Ectodermal cell (in vitro differentiated cells): Measurements from ENCODE around the gene ARHGAP42.

Source experiments
- H3K27ac ChIP-seq: 2 replicates; pipeline ENCODE4 v1.7.0; 2013; ENCODE audit warnings: mild to moderate bottlenecking, low read depth, low read length; ENCODE audit not compliant: insufficient read depth, poor library complexity, severe bottlenecking
- H3K27me3 ChIP-seq: 2 replicates; pipeline ENCODE4 v1.7.0; 2013; ENCODE audit warnings: mild to moderate bottlenecking, low read length; ENCODE audit not compliant: insufficient read depth, control insufficient read depth, poor library complexity, severe bottlenecking
- H3K36me3 ChIP-seq: one replicate; pipeline ENCODE4 v1.7.0; 2013; ENCODE audit warnings: low read length; ENCODE audit not compliant: control insufficient read depth, insufficient read depth
- H3K4me1 ChIP-seq: one replicate; pipeline ENCODE4 v1.7.0; 2013; ENCODE audit warnings: low read length; ENCODE audit not compliant: control insufficient read depth, insufficient read depth
- H3K4me3 ChIP-seq: 2 replicates; pipeline ENCODE4 v1.7.0; 2013; ENCODE audit warnings: low read depth, low read length, control low read depth; ENCODE audit not compliant: insufficient read depth
- H3K9me3 ChIP-seq: 2 replicates; pipeline ENCODE4 v1.7.0; 2013; ENCODE audit warnings: mild to moderate bottlenecking, low read length, moderate library complexity; ENCODE audit not compliant: control insufficient read depth
- WGBS, 2 experiments: methylation state at CpG; one replicate each; pipeline ENCODE4 v1.1.7; 2013; ENCODE audit warnings: missing lambda C conversion rate in 2 of 2; 5-methylcytosine and 5-hydroxymethylcytosine counted together

ARHGAP42 gene

GRCh38 chr11:100942016-100942415 lies 254.9 kb downstream of the ARHGAP42 start:
- WGBS, 2 experiments: 91 to 96% methylated on average over 4 of the region's 4 CpGs
- Histone ChIP-seq H3K4me3 (no peak overlapping the region), H3K4me1 (no peaks in the 10 kb centered on the region), H3K36me3 (no peaks in the 10 kb centered on the region), H3K27ac (no peak overlapping the region), H3K27me3 (no peaks in the 10 kb centered on the region), H3K9me3 (no peaks in the 10 kb centered on the region)

- 90 to 92% methylated on average over 2 of the region's 2 CpGs for WGBS, 2 experiments
- Histone ChIP-seq H3K9me3 (no peaks in the 10 kb centered on the region), H3K27ac (no peak overlapping the region), H3K27me3 (no peaks in the 10 kb centered on the region), H3K4me1 (no peaks in the 10 kb centered on the region), H3K4me3 (no peak overlapping the region), H3K36me3 (no peaks in the 10 kb centered on the region)
Measured at GRCh38 chr11:100948936-100949335, 261.8 kb downstream of the ARHGAP42 start.

GRCh38 chr11:100949443-100949842 lies 262.4 kb downstream of the ARHGAP42 start:
- WGBS, 2 experiments: 80 to 96% methylated on average over 2 of the region's 2 CpGs
- no peaks in the 10 kb centered on the region for H3K4me1 ChIP-seq
- H3K36me3 ChIP-seq: no peaks in the 10 kb centered on the region
- H3K27me3 ChIP-seq: no peaks in the 10 kb centered on the region
- no peak overlapping the region for H3K27ac ChIP-seq
- no peaks in the 10 kb centered on the region for H3K9me3 ChIP-seq
- no peak overlapping the region for H3K4me3 ChIP-seq

DNA sequence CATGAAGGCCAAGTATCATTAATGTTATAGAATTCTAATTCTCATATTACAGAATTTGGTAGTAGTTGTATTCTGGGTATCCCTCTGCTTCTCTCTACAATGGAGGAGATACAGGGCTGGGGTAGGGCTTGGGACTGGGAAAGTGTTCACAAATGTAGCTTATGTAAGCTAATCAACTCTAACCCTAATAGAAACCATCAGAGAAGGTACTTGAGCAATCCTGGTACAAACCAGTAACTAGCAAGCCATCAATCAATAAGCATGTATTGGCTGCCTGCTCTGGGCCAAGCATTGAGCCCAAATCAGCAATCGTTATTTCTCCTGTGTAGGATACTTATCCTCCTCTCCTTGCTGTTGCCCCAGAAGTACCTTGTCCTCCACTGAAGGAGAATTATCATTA lies 268.2 kb downstream of the ARHGAP42 start:
- Histone ChIP-seq H3K9me3 (no peaks in the 10 kb centered on the region), H3K4me3 (no peak overlapping the region), H3K27ac (no peak overlapping the region), H3K4me1 (no peaks in the 10 kb centered on the region), H3K36me3 (no peaks in the 10 kb centered on the region), H3K27me3 (no peaks in the 10 kb centered on the region)
- WGBS, 2 experiments: 93 to 94% methylated on average over 1 of the region's 1 CpG

DNA sequence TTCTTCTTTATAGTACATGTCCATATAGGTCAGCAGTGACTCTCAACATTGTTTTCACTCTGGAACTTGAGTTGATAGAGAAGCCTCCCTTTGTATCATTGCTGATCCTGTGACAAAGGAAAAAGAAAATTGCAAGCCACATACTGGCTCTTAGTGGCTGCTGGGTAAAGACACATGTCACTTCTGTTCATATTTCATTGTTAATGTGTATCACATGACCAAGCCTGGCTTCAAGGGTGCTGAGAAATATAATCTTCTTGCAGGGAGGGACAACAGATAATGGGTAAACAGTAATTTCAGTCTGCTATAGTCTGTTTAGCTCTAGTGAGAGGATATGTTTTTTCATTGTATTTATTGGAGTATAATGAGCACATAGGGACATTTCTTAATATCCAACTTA lies 269.3 kb downstream of the ARHGAP42 start:
- Histone ChIP-seq H3K36me3 (no peaks in the 10 kb centered on the region), H3K4me1 (no peaks in the 10 kb centered on the region), H3K4me3 (no peak overlapping the region), H3K27me3 (no peaks in the 10 kb centered on the region), H3K27ac (no peak overlapping the region), H3K9me3 (no peaks in the 10 kb centered on the region)

DNA sequence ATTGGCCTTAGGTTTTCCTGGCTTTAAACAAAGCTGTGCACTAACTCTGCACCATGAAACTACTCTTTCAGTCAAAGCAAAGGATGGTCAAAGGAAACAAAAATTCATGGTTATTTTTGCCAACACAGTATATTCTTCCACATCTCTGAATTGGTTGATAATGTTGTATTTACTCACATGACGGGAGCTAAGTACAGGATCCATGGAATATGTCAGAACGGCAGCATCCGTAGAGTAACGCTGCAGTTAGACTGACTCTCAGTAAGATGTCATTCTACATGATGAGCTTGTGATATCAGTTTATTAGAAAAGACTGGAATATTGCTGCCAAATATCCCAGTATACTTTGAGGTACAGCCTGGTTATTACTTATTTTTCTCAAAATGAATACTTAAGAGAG lies 270.4 kb downstream of the ARHGAP42 start:
- WGBS, 2 experiments: 71 to 72% methylated on average over 4 of the region's 4 CpGs
- Histone ChIP-seq H3K36me3 (no peaks in the 10 kb centered on the region), H3K27me3 (no peaks in the 10 kb centered on the region), H3K4me3 (no peak overlapping the region), H3K27ac (no peak overlapping the region), H3K4me1 (no peaks in the 10 kb centered on the region), H3K9me3 (no peaks in the 10 kb centered on the region)

- Histone ChIP-seq H3K27ac (no peak overlapping the region), H3K4me1 (no peaks in the 10 kb centered on the region), H3K27me3 (no peaks in the 10 kb centered on the region), H3K9me3 (no peaks in the 10 kb centered on the region), H3K4me3 (no peak overlapping the region), H3K36me3 (no peaks in the 10 kb centered on the region)
- WGBS, 2 experiments: 77 to 85% methylated on average over 2 of the region's 2 CpGs
Measured at GRCh38 chr11:100961633-100962032, 274.5 kb downstream of the ARHGAP42 start.

- 88 to 100% methylated on average over 1 of the region's 1 CpG for WGBS, 2 experiments
- Histone ChIP-seq H3K4me1 (no peaks in the 10 kb centered on the region), H3K9me3 (no peaks in the 10 kb centered on the region), H3K36me3 (no peaks in the 10 kb centered on the region), H3K4me3 (no peak overlapping the region), H3K27me3 (no peaks in the 10 kb centered on the region), H3K27ac (no peak overlapping the region)
Measured at GRCh38 chr11:100963375-100963774, 276.3 kb downstream of the ARHGAP42 start.

- WGBS, 2 experiments: 87 to 96% methylated on average over 3 of the region's 3 CpGs
- peaks cover 3% of the 10 kb centered on the region for H3K9me3 ChIP-seq
- no peak overlapping the region for H3K27ac ChIP-seq
- H3K27me3 ChIP-seq: no peaks in the 10 kb centered on the region
- H3K36me3 ChIP-seq: no peaks in the 10 kb centered on the region
- no peaks in the 10 kb centered on the region for H3K4me1 ChIP-seq
- no peak overlapping the region for H3K4me3 ChIP-seq
Measured at GRCh38 chr11:100964435-100964834, 277.3 kb downstream of the ARHGAP42 start.

DNA sequence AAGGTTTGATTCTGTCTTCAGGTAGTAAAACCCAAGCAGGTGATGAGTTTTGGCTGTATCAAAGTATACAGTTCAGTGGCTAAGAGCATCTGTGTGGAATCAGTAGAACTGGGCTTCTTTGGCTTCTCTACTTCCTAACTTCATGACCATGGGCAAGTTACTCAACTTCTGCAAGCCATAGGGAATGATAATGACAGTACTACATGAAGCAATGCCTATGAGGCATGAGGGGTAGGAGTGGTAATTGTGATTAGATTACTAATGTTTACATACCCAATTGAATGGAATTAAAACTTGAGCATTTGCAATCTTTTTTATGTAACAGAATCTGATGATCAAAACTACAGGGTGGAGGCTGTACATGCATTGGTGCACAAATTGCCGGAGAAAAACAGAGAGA lies 278.3 kb downstream of the ARHGAP42 start:
- 100% methylated on average over 1 of the region's 1 CpG for WGBS, 2 experiments
- Histone ChIP-seq H3K4me3 (no peak overlapping the region), H3K27ac (no peak overlapping the region)

DNA sequence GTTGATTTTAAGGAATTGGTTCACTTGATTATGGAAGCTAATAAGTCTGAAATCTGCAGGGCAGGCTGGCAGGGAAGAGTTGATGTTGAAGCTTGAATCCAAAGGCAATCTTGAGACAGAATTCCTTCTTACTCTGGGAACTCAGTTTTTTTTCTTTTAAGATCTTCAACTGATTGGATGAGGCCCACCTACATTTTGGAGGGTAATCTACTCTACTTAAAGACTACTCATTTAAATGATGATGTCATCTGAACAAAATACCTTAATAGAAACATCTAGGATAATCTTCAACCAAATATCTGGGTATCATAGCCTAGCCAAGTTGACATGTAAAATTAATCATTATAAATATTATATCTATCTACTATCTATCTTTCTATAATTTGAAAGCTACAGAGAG lies 279.3 kb downstream of the ARHGAP42 start:
- Histone ChIP-seq H3K4me3 (no peak overlapping the region), H3K4me1 (no peaks in the 10 kb centered on the region), H3K27ac (no peak overlapping the region), H3K36me3 (no peaks in the 10 kb centered on the region), H3K9me3 (peaks cover 3% of the 10 kb centered on the region), H3K27me3 (no peaks in the 10 kb centered on the region)

More for the DNA sequence above, 278.3 kb downstream of the ARHGAP42 start:
- peaks cover 3% of the 10 kb centered on the region for H3K9me3 ChIP-seq
- H3K36me3 ChIP-seq: no peaks in the 10 kb centered on the region
- no peaks in the 10 kb centered on the region for H3K4me1 ChIP-seq
- no peaks in the 10 kb centered on the region for H3K27me3 ChIP-seq
